Keratinocyte (primary cell): ENCODE results near the gene NHERF2. TPM values are rescaled to one million over a fixed set of nuclear protein-coding genes. Genes with fewer than 3 reads are reported as not detected.

ENCODE experiments used
- DNase-seq: peaks from one replicate; pipeline ENCODE4 v3.0.0-alpha.2; 2011; ENCODE audit warnings: low read depth, missing footprints, low spot score
- FAIRE-seq: peaks from 2 replicates; lab custom pipeline; 2011; peaks lifted over from hg19 to GRCh38; lab: Jason Lieb, UNC
- H2AFZ ChIP-seq: 2 replicates; pipeline ENCODE4 v1.6.0; 2012; ENCODE audit warnings: low read length, control low read depth, inconsistent platforms; ENCODE audit not compliant: control insufficient read depth
- H3K27ac ChIP-seq: 2 replicates; pipeline ENCODE4 v1.5.1; 2011; ENCODE audit warnings: low read length; ENCODE audit not compliant: control insufficient read depth, insufficient read depth
- H3K27me3 ChIP-seq: 3 replicates; pipeline ENCODE4 v1.6.0; 2011; ENCODE audit warnings: low read length; ENCODE audit not compliant: control insufficient read depth, insufficient read depth; ENCODE audit errors: extremely low read depth
- H3K36me3 ChIP-seq, 2 experiments: 2 replicates in 1 of 2; 3 replicates in 1 of 2; pipeline ENCODE4 v1.5.1; 2011; ENCODE audit warnings: low read length in 2 of 2, mild to moderate bottlenecking in 1 of 2; ENCODE audit not compliant: control insufficient read depth in 2 of 2, insufficient read depth in 2 of 2; ENCODE audit errors: extremely low read depth in 1 of 2
- H3K4me1 ChIP-seq: 3 replicates; pipeline ENCODE4 v1.5.1; 2011; ENCODE audit warnings: low read length; ENCODE audit not compliant: control insufficient read depth, insufficient read depth; ENCODE audit errors: extremely low read depth
- H3K4me2 ChIP-seq: 3 replicates; pipeline ENCODE4 v1.6.0; 2011; ENCODE audit warnings: low read depth, low read length; ENCODE audit not compliant: control insufficient read depth, insufficient read depth; ENCODE audit errors: extremely low read depth
- H3K4me3 ChIP-seq, 3 experiments: fragments of 200-600 bp in 1 of 3; sonication (generic) in 1 of 3; 2 replicates in 2 of 3; 3 replicates in 1 of 3; pipeline ENCODE4 v1.5.1; 2011 to 2016; ENCODE audit warnings: low read length in 3 of 3, mild to moderate bottlenecking in 3 of 3, control low read depth in 2 of 3, inconsistent platforms in 1 of 3, low read depth in 1 of 3, mixed read lengths in 1 of 3, mixed run types in 1 of 3, moderate library complexity in 1 of 3; ENCODE audit not compliant: control insufficient read depth in 2 of 3, insufficient read depth in 2 of 3; ENCODE audit errors: extremely low read depth in 1 of 3
- H3K79me2 ChIP-seq: 2 replicates; pipeline ENCODE4 v1.6.0; 2012; ENCODE audit warnings: low read length; ENCODE audit not compliant: control insufficient read depth, insufficient read depth
- H3K9ac ChIP-seq: 3 replicates; pipeline ENCODE4 v1.6.0; 2011; ENCODE audit warnings: low read length; ENCODE audit not compliant: control insufficient read depth, insufficient read depth; ENCODE audit errors: extremely low read depth
- H3K9me1 ChIP-seq: 3 replicates; pipeline ENCODE4 v1.6.0; 2011; ENCODE audit warnings: low read length; ENCODE audit not compliant: control insufficient read depth, insufficient read depth; ENCODE audit errors: extremely low read depth
- H3K9me3 ChIP-seq: 2 replicates; pipeline ENCODE4 v1.5.1; 2012; ENCODE audit warnings: low read depth, low read length; ENCODE audit not compliant: control insufficient read depth
- H4K20me1 ChIP-seq: 3 replicates; pipeline ENCODE4 v1.6.0; 2011; ENCODE audit warnings: low read length; ENCODE audit not compliant: control insufficient read depth, insufficient read depth; ENCODE audit errors: extremely low read depth
- CTCF ChIP-seq, 3 experiments: IDR thresholded peaks in 1 of 3; conservative IDR thresholded peaks in 1 of 3; optimal IDR thresholded peaks in 1 of 3; 2 replicates in 2 of 3; 3 replicates in 1 of 3; pipeline versions ENCODE3 to v1.5.1; 2011; ENCODE audit warnings: low read length in 3 of 3, mild to moderate bottlenecking in 3 of 3, moderate library complexity in 2 of 3, control low read depth in 1 of 3, inconsistent platforms in 1 of 3; ENCODE audit not compliant: insufficient read depth in 2 of 3; ENCODE audit errors: extremely low read depth in 1 of 3
- EZH2 ChIP-seq: IDR thresholded peaks from one replicate; pipeline ENCODE4 v1.6.1; 2012; ENCODE audit warnings: inconsistent platforms, mild to moderate bottlenecking, low read length, moderate library complexity
- dilution Hi-C: fragments of 300-500 bp; cut with MboI; formaldehyde crosslinking; loops from one replicate; pipeline ENCODE4 v1.7.0; 2020; ENCODE audit warnings: low sequenced_read_pairs; ENCODE audit not compliant: extremely low pct_ligation_motif_present
- polyA plus RNA-seq, 5 experiments: library from polyadenylated mRNA; depleted of rRNA in 3 of 5; stranded (reverse) in 3 of 5; stranded (forward) in 1 of 5; unstranded in 1 of 5; fragments of >200 nt; gene quantifications; 1 replicate in 1 of 5; 2 replicates in 3 of 5; 3 replicates in 1 of 5; pipeline versions ENCODE4 v1.2.1 to v1.2.3, GENCODE V29; 2011 to 2012; ENCODE audit warnings: missing spikeins in 2 of 5, low read depth in 1 of 5, low replicate concordance in 1 of 5

The NHERF2 gene
- polyA plus RNA-seq, 1 donor (not counting 4 experiments of a cell fraction or from before 2014, with no cell fraction given), result 5.9 TPM

- peaks cover 54% of the 10 kb centered on the region for H4K20me1 ChIP-seq
- no peak overlapping the region for H3K4me2 ChIP-seq
- no peak for FAIRE-seq
- H3K4me1 ChIP-seq, result peaks cover 22% of the 10 kb centered on the region
- H2AFZ ChIP-seq, result no peak overlapping the region
- peaks cover 61% of the 10 kb centered on the region for H3K79me2 ChIP-seq
- dilution Hi-C loops, result no loop called here
- no peak overlapping the region for H3K9ac ChIP-seq
- no peaks in the 10 kb centered on the region for H3K9me1 ChIP-seq
- H3K27ac ChIP-seq, result no peak overlapping the region
- peaks cover 35 to 74% of the 10 kb centered on the region in 2 experiments for H3K36me3 ChIP-seq
- no peak overlapping the region for H3K4me3 ChIP-seq
- no peaks in the 10 kb centered on the region for H3K27me3 ChIP-seq
- TF ChIP-seq EZH2 (no peak), CTCF (optimal IDR thresholded peaks at IDR 0.05 in 1 of 3, IDR thresholded peaks at IDR 0.05 in 1 of 3, conservative IDR thresholded peaks at IDR 0.05 in 1 of 3; ENCODE audit: extremely low read depth in 1 of 3, insufficient read depth in 2 of 3, low read length in 3 of 3) (no peak)
- DNase-seq, result no peak
- H3K9me3 ChIP-seq, result no peaks in the 10 kb centered on the region
Observed at GRCh38 chr16:2002406-2003230, 24.1 kb upstream of the NHERF2 start.

- H4K20me1 ChIP-seq, result peaks cover 58% of the 10 kb centered on the region
- dilution Hi-C loops, result no loop called here
- no peak overlapping the region for H2AFZ ChIP-seq
- no peaks in the 10 kb centered on the region for H3K9me3 ChIP-seq
- H3K27ac ChIP-seq, result no peak overlapping the region
- peaks cover 27% of the 10 kb centered on the region for H3K4me1 ChIP-seq
- H3K9me1 ChIP-seq, result no peaks in the 10 kb centered on the region
- TF ChIP-seq CTCF (optimal IDR thresholded peaks at IDR 0.05 in 1 of 3, IDR thresholded peaks at IDR 0.05 in 1 of 3, conservative IDR thresholded peaks at IDR 0.05 in 1 of 3; ENCODE audit: extremely low read depth in 1 of 3, insufficient read depth in 2 of 3, low read length in 3 of 3) (no peak), EZH2 (no peak)
- H3K36me3 ChIP-seq, result peaks cover 31 to 71% of the 10 kb centered on the region in 2 experiments
- H3K4me3 ChIP-seq, result no peak overlapping the region
- DNase-seq (no peak), FAIRE-seq (no peak)
- no peaks in the 10 kb centered on the region for H3K27me3 ChIP-seq
- no peak overlapping the region for H3K4me2 ChIP-seq
- H3K79me2 ChIP-seq, result peaks cover 68% of the 10 kb centered on the region
- no peak overlapping the region for H3K9ac ChIP-seq
Observed at GRCh38 chr16:2003231-2003826, 23.4 kb upstream of the NHERF2 start.
